GM06990 (cell line): Measurements from ENCODE around the gene HBA1.

Experiments used
- DNase-seq: peaks from one replicate; pipeline ENCODE4 v3.0.0-alpha.2; 2011; ENCODE audit not compliant: insufficient read length; ENCODE audit errors: extremely low read depth
- H3K27me3 ChIP-seq: replicated peaks from 2 replicates; pipeline ENCODE4 v1.6.0; 2011; ENCODE audit warnings: low read length; ENCODE audit not compliant: control insufficient read depth, insufficient read depth
- H3K36me3 ChIP-seq: 2 replicates; pipeline ENCODE4 v1.5.1; 2011; ENCODE audit warnings: low read length; ENCODE audit not compliant: control insufficient read depth, insufficient read depth
- H3K4me3 ChIP-seq: replicated peaks from 2 replicates; pipeline ENCODE4 v1.5.1; 2011; ENCODE audit warnings: low read depth, mild to moderate bottlenecking, control low read depth, low read length
- CTCF ChIP-seq: IDR thresholded peaks from 2 replicates; pipeline ENCODE4 v1.5.1; 2011; ENCODE audit warnings: low read length, control low read depth, mild to moderate bottlenecking, inconsistent platforms; ENCODE audit not compliant: insufficient read depth, poor library complexity, severe bottlenecking

HBA1 gene

DNA sequence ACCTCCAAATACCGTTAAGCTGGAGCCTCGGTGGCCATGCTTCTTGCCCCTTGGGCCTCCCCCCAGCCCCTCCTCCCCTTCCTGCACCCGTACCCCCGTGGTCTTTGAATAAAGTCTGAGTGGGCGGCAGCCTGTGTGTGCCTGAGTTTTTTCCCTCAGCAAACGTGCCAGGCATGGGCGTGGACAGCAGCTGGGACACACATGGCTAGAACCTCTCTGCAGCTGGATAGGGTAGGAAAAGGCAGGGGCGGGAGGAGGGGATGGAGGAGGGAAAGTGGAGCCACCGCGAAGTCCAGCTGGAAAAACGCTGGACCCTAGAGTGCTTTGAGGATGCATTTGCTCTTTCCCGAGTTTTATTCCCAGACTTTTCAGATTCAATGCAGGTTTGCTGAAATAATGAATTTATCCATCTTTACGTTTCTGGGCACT, 928 bp downstream of the HBA1 start:
- TF ChIP-seq CTCF, result no peak
- H3K4me3 ChIP-seq, result no peak overlapping the region
- DNase-seq, result no peak
- no peaks in the 10 kb centered on the region for H3K36me3 ChIP-seq
- peaks cover 2% of the 10 kb centered on the region; the same call in 1 of the 2 replicates for H3K27me3 ChIP-seq

- Histone ChIP-seq H3K4me3 (no peak overlapping the region), H3K27me3 (peaks cover 2% of the 10 kb centered on the region; the same call in 1 of the 2 replicates), H3K36me3 (no peaks in the 10 kb centered on the region)
- no peak for TF ChIP-seq CTCF
- no peak for DNase-seq
Measured at GRCh38 chr16:177981-178667, 1.6 kb downstream of the HBA1 start.

DNA sequence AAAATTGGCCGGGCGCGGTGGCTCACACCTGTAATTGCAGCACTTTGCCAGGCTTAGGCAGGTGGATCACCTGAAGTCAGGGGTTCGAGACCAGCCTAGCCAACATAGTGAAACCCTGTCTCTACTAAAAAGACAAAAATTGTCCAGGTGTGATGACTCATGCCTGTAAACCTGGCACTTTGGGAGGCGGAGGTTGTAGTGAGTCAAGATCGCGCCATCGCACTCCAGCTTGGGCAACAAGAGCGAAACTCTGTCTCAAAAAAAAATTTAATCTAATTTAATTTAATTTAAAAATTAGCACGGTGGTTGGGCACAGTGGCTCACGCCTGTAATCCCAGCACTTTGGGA, 2.2 kb downstream of the HBA1 start:
- H3K27me3 ChIP-seq, result peaks cover 2% of the 10 kb centered on the region; the same call in 1 of the 2 replicates

DNA sequence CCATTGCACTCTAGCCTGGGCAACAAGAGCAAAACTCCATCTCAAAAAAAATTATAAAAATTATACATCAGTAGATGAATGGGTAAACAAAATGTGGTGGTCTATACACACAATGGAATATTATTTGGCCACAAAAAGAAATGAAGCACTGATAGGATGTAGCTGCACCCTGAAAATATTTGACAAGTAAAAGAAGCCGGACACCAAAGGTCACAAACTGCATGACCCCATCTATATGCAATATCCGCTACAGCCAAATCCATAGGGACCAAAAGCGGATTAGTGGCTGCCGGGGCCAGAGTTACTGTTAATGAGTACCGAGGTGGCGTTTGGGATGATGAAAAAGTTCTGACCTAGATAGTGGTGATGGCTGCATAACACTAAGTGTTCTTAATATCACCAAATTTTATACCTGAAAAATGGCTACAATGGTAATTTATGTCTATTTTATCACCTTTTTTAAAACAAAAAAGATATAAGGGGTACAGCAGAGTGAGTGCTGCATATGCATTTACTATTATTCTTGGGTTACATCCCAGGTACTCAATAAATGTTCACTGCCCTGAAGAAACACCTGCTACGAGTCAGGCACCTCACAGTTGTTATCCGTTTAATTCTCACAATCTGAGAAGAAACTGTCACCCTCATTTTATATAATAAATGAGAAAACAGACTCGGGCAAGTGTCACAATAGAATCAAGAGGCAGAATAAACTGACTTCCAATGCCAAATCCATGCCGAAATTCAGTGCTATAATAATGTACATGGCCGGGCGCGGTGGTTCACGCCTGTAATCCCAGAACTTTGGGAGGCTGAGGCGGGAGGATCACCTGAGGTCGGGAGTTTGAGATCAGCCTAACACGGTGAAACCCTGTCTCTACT, 3.0 kb downstream of the HBA1 start:
- Histone ChIP-seq H3K27me3 (peaks cover 2% of the 10 kb centered on the region; the same call in 1 of the 2 replicates), H3K36me3 (no peaks in the 10 kb centered on the region; the same call in 1 of the 2 replicates), H3K4me3 (no peak overlapping the region)
- DNase-seq, result no peak
- no peak for TF ChIP-seq CTCF

More for the DNA sequence above, 2.2 kb downstream of the HBA1 start:
- Histone ChIP-seq H3K36me3 (no peaks in the 10 kb centered on the region), H3K4me3 (no peak overlapping the region)
- TF ChIP-seq CTCF, result no peak
- DNase-seq, result no peak

DNA sequence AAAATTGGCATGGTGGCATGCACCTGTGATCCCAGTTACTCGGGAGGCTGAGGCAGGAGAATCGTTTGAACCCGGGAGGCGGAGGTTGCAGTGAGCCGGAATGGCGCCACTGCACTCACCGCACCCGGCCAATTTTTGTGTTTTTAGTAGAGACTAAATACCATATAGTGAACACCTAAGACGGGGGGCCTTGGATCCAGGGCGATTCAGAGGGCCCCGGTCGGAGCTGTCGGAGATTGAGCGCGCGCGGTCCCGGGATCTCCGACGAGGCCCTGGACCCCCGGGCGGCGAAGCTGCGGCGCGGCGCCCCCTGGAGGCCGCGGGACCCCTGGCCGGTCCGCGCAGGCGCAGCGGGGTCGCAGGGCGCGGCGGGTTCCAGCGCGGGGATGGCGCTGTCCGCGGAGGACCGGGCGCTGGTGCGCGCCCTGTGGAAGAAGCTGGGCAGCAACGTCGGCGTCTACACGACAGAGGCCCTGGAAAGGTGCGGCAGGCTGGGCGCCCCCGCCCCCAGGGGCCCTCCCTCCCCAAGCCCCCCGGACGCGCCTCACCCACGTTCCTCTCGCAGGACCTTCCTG, 3.7 kb downstream of the HBA1 start, which contains the start of gene HBQ1:
Gene HBQ1, plus strand, starts transcription at position 359 of the 575 bp plus-strand sequence. Its CDS starts 28 bp downstream, at position 387.
- DNase-seq, result no peak
- peaks cover 2% of the 10 kb centered on the region; the same call in 1 of the 2 replicates for H3K27me3 ChIP-seq
- no peaks in the 10 kb centered on the region; the same call in 1 of the 2 replicates for H3K36me3 ChIP-seq
- H3K4me3 ChIP-seq, result no peak within 1 kb of the TSS
- TF ChIP-seq CTCF, result no peak
